Caki2 (cell line): ENCODE data around the gene RIBC1. TPM values are rescaled to one million over a fixed set of nuclear protein-coding genes. Genes with fewer than 3 reads are reported as not detected.
"Not testable (repeated sequence)": the region's sequence is repeated elsewhere in the genome, so short reads cannot be mapped to it uniquely, and the experiment has no call there.

ENCODE experiments used
- DNase-seq: peaks from one replicate; pipeline ENCODE4 v3.0.0-alpha.2; 2015; ENCODE audit warnings: low read depth
- in situ Hi-C: cut with HindIII; loops from 2 replicates; pipeline ENCODE4 v1.10.0; 2016; ENCODE audit warnings: low sequenced_read_pairs, low pct_unique_long_range_greater_than_20kb, mixed read lengths
- total RNA-seq: library from RNA; depleted of rRNA; stranded (reverse); fragments of >200 nt; shearing (Covaris generic); gene quantifications from 2 replicates; pipeline ENCODE4 v1.2.3, GENCODE V29; 2014; ENCODE audit warnings: low replicate concordance

RIBC1 gene
- total RNA-seq, 1 experiment from 2014 or later, result 1.1 TPM

GRCh38 chrX:53430231-53430630 is 7.6 kb downstream of the RIBC1 start:
- in situ Hi-C loops, result no loop called here
- DNase-seq, result no peak

- in situ Hi-C loops, result no loop called here
- DNase-seq, result peak; percentile 73
Measured at GRCh38 chrX:53433651-53434639, 11.3 kb downstream of the RIBC1 start, which contains the start of gene HSD17B10. Gene HSD17B10 (minus strand): TSS chrX:53434370. CDS start chrX:53434345, 25 bp downstream.

- DNase-seq, result peak; percentile 16
- in situ Hi-C loops, result no loop called here
Measured at GRCh38 chrX:53435997-53436396, 13.3 kb downstream of the RIBC1 start.

- no peak for DNase-seq
- in situ Hi-C loops, result no loop called here
Measured at GRCh38 chrX:53437206-53437605, 14.5 kb downstream of the RIBC1 start.

GRCh38 chrX:53438174-53438831 is 15.6 kb downstream of the RIBC1 start:
- no peak for DNase-seq
- in situ Hi-C loops, result no loop called here

GRCh38 chrX:53438832-53439230 is 16.2 kb downstream of the RIBC1 start:
- in situ Hi-C loops, result no loop called here
- no peak for DNase-seq

- in situ Hi-C loops, result no loop called here
- no peak for DNase-seq
Measured at GRCh38 chrX:53440101-53440500, 17.4 kb downstream of the RIBC1 start.

GRCh38 chrX:53440621-53441517 is 18.2 kb downstream of the RIBC1 start:
- in situ Hi-C loops, result no loop called here
- DNase-seq, result peak; percentile 19

GRCh38 chrX:53441531-53442321 is 19.1 kb downstream of the RIBC1 start:
- in situ Hi-C loops, result no loop called here
- peak; percentile 77 for DNase-seq

GRCh38 chrX:53442322-53442631 is 19.6 kb downstream of the RIBC1 start:
- in situ Hi-C loops, result no loop called here
- no peak for DNase-seq

- DNase-seq, result no peak
- in situ Hi-C loops, result no loop called here
Measured at GRCh38 chrX:53445977-53446376, 23.3 kb downstream of the RIBC1 start.

- in situ Hi-C loops, result no loop called here
- no peak for DNase-seq
Measured at GRCh38 chrX:53447441-53447840, 24.8 kb downstream of the RIBC1 start.

GRCh38 chrX:53449632-53450031 is 27.0 kb downstream of the RIBC1 start:
- in situ Hi-C loops, result no loop called here
- DNase-seq, result no peak

GRCh38 chrX:53452812-53453211 is 30.1 kb downstream of the RIBC1 start:
- in situ Hi-C loops, result no loop called here
- DNase-seq, result no peak

- peak; percentile 24 for DNase-seq
- in situ Hi-C loops, result no loop called here
Measured at GRCh38 chrX:53456254-53456653, 33.6 kb downstream of the RIBC1 start.

GRCh38 chrX:53458082-53458481 is 35.4 kb downstream of the RIBC1 start:
- in situ Hi-C loops, result no loop called here
- DNase-seq, result no peak

GRCh38 chrX:53468659-53469058 is 46.0 kb downstream of the RIBC1 start:
- in situ Hi-C loops, DNase-seq: not testable (repeated sequence)

- DNase-seq, result no peak
- in situ Hi-C loops, result no loop called here
Measured at GRCh38 chrX:53471346-53471745, 48.7 kb downstream of the RIBC1 start.
